ENCODE results near the gene HAUS1.

DNA sequence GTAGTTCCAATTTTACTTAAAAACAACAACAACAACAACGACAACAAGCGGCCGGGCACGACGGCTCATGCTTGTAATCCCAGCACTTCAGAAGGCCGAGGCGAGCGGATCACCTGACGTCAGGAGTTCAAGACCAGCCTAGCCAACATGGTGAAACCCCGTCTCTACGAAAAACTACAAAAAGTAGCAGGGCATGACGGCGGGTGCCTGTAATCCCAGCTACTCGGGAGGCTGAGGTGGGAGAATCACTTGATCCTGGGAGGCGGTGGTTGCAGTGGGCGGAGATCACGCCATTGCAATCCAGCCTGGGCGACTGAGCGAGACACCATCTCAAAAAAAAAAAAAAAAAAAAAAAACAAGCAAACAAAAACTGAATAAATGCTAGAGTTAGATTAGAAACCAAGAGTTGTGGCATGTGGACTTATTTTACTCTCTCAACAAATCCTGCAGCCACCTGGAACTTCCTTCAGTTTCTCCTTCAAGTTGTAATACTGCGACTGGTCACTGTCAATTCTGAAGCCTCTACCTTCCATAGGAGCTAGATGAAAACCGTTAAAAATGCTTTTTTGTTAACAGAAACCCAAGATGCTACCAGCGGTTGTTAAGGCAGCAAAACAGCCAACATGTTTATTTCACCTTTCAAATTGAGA lies 7.4 kb upstream of the HAUS1 start:
- TF ChIP-seq CTCF (IDR thresholded peaks at IDR 0.05), result no peak
- TF ChIP-seq POLR2AphosphoS5 (IDR thresholded peaks at IDR 0.05), result no peak
- no peak for TF ChIP-seq POLR2A (IDR thresholded peaks at IDR 0.05)
- no peak for TF ChIP-seq EP300 (IDR thresholded peaks at IDR 0.05)

Data from suprapubic skin (tissue), 4 donors.